ENCODE data around the gene AXIN1. TPM values are rescaled to one million over a fixed set of nuclear protein-coding genes. Genes with fewer than 3 reads are reported as not detected.

AXIN1 gene
- total RNA-seq, 2 donors from 2014 or later, result 31.2 to 35.2 TPM

- no peaks in the 10 kb centered on the region for H3K27me3 ChIP-seq (replicated peaks; ENCODE audit: insufficient read depth)
- no peaks in the 10 kb centered on the region for H3K4me1 ChIP-seq (replicated peaks)
- no peaks in the 10 kb centered on the region for H3K36me3 ChIP-seq
- TF ChIP-seq POLR2AphosphoS5 (IDR thresholded peaks at IDR 0.05), result no peak
- no peak overlapping the region for H3K27ac ChIP-seq
- H3K9me3 ChIP-seq, result no peaks in the 10 kb centered on the region
- DNase-seq (ENCODE audit: low spot score), result no peak
- H3K4me3 ChIP-seq, result no peak overlapping the region
- 85% methylated on average over 17 of the region's 19 CpGs for WGBS
- intact Hi-C loops (cut with DNase I), result no loop called here
Observed at GRCh38 chr16:359067-359763, 6.7 kb upstream of the AXIN1 start.

- TF ChIP-seq, protein P1, sequence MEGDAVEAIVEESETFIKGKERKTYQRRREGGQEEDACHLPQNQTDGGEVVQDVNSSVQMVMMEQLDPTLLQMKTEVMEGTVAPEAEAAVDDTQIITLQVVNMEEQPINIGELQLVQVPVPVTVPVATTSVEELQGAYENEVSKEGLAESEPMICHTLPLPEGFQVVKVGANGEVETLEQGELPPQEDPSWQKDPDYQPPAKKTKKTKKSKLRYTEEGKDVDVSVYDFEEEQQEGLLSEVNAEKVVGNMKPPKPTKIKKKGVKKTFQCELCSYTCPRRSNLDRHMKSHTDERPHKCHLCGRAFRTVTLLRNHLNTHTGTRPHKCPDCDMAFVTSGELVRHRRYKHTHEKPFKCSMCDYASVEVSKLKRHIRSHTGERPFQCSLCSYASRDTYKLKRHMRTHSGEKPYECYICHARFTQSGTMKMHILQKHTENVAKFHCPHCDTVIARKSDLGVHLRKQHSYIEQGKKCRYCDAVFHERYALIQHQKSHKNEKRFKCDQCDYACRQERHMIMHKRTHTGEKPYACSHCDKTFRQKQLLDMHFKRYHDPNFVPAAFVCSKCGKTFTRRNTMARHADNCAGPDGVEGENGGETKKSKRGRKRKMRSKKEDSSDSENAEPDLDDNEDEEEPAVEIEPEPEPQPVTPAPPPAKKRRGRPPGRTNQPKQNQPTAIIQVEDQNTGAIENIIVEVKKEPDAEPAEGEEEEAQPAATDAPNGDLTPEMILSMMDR (IDR thresholded peaks at IDR 0.05), result no peak
- TF ChIP-seq POLR2A (IDR thresholded peaks at IDR 0.05), result no peak
- TF ChIP-seq POLR2AphosphoS5 (IDR thresholded peaks at IDR 0.05), result no peak
- Histone ChIP-seq H3K9me3 (no peaks in the 10 kb centered on the region), H3K4me1 (replicated peaks) (peaks cover under 1% of the 10 kb centered on the region), H3K27me3 (replicated peaks; ENCODE audit: insufficient read depth) (no peaks in the 10 kb centered on the region), H3K27ac (no peak overlapping the region), H3K36me3 (no peaks in the 10 kb centered on the region), H3K4me3 (no peak overlapping the region)
- intact Hi-C loops (cut with DNase I), result no loop called here
- DNase-seq (ENCODE audit: low spot score), result no peak
- 71% methylated on average over 12 of the region's 12 CpGs for WGBS
Observed at GRCh38 chr16:356741-357140, 4.2 kb upstream of the AXIN1 start.

DNA sequence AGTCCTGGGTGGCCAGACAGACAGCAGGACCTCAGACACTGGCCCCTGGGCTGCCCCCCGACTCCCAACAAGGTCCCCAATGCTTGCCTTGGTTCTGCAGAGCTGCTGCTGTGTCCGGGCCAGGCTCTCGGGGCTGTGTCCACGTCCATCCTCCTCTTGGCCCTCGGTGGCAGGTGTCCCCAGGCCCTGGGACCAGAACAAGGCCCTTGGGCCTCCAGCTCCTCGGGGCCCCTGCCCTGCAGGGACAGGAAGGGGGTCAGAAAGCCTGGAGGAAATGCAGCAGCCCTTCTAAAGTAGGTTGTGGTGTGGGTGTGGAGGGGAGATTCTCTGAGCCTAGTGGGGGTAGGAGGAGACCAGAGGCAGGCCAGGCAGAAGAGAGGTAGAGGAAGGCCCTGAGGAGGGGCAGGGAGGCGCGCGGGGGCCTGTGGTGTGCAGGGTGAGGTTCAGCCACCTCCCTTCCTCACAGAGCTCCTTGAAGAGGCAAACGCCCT, 2.5 kb upstream of the AXIN1 start:
- H3K9me3 ChIP-seq, result no peaks in the 10 kb centered on the region
- no peak overlapping the region for H3K27ac ChIP-seq
- TF ChIP-seq, protein P1 (IDR thresholded peaks at IDR 0.05), result no peak
- no peak for TF ChIP-seq POLR2AphosphoS5 (IDR thresholded peaks at IDR 0.05)
- no peaks in the 10 kb centered on the region for H3K27me3 ChIP-seq (replicated peaks; ENCODE audit: insufficient read depth)
- H3K4me3 ChIP-seq, result no peak overlapping the region
- H3K4me1 ChIP-seq (replicated peaks), result peaks cover 7% of the 10 kb centered on the region
- DNase-seq (ENCODE audit: low spot score), result no peak
- intact Hi-C loops (cut with DNase I), result loop anchor here (5.0 kb wide), 1 partner anchor 128 kb away; the partner anchor contains the start of gene LUC7L
- WGBS, result 82% methylated on average over 10 of the region's 10 CpGs
- no peaks in the 10 kb centered on the region for H3K36me3 ChIP-seq

- WGBS, result 76% methylated on average over 10 of the region's 12 CpGs
- Histone ChIP-seq H3K4me3 (no peak overlapping the region), H3K9me3 (no peaks in the 10 kb centered on the region), H3K36me3 (no peaks in the 10 kb centered on the region), H3K4me1 (replicated peaks) (peaks cover 7% of the 10 kb centered on the region), H3K27ac (no peak overlapping the region), H3K27me3 (replicated peaks; ENCODE audit: insufficient read depth) (no peaks in the 10 kb centered on the region)
- intact Hi-C loops (cut with DNase I), result loop anchor here (5.0 kb wide), 1 partner anchor 127 kb away; the partner anchor contains the start of gene LUC7L
- TF ChIP-seq, protein P1 (IDR thresholded peaks at IDR 0.05), result no peak
- no peak for TF ChIP-seq POLR2A (IDR thresholded peaks at IDR 0.05)
- no peak for TF ChIP-seq POLR2AphosphoS5 (IDR thresholded peaks at IDR 0.05)
- peak; percentile 54 for DNase-seq (ENCODE audit: low spot score)
Observed at GRCh38 chr16:354291-354881, 1.9 kb upstream of the AXIN1 start.

DNA sequence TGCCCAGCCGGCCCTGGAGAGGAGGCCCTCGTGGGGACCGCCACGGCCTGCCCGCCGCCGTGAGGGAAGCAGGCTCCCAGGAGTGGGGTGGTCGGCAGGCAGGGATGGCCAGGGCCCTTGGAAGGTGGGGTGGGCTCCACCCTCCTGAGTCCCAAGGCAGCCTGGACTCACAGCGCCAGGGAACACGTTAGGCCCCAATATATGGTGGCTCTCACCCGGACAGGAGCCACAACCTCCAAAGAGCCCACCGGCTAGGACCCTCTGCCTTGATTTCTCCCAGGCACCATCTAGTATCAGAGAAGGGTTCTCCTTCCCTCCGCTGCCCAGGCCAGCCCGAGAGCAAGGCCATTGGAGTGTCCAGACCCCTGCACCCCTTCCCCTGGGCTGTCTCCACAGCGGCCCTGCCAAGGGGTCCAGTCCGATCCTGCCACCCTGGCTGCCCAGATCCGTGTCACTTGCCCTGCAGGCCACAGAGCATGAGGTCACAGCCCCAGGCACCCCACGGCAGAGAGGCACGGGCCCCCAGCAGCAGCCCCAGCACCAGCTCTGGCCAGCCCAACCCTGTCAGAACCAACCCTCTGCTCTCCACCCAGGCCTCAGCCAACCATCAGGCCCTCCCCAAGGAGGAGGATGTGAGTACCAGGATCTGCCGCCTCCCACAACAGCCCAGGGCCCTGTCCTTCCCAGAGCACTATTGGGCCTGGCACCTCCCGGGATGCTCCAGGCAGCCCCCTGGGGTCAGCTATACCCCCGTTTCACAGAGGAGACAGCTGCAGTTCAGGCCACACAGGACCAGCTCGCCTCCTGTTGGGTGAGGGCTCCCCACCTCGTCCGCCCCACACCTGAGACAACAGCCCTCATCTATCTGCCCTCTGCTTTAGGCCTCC, 1.1 kb upstream of the AXIN1 start:
- intact Hi-C loops (cut with DNase I), result loop anchor here (5.0 kb wide), 1 partner anchor 126 kb away; the partner anchor contains the start of gene LUC7L
- no peak for DNase-seq (ENCODE audit: low spot score)
- Histone ChIP-seq H3K36me3 (no peaks in the 10 kb centered on the region), H3K9me3 (no peaks in the 10 kb centered on the region), H3K27ac (peak overlapping the region; percentile 61 to 70), H3K4me1 (replicated peaks) (peaks cover 7% of the 10 kb centered on the region), H3K27me3 (replicated peaks; ENCODE audit: insufficient read depth) (no peaks in the 10 kb centered on the region), H3K4me3 (peak overlapping the region; percentile 60 to 69)
- WGBS, result 71% methylated on average over 13 of the region's 25 CpGs
- TF ChIP-seq, protein P1 (IDR thresholded peaks at IDR 0.05), result no peak
- TF ChIP-seq POLR2A (IDR thresholded peaks at IDR 0.05) (no peak), POLR2AphosphoS5 (IDR thresholded peaks at IDR 0.05) (no peak)

All from prostate gland (tissue), 2 donors.